A549 treated with ZK216348 at 1 μM for 4 hours (cell line): Measurements from ENCODE around the gene TMTC4. TPM values are rescaled to one million over a fixed set of nuclear protein-coding genes. Genes with fewer than 3 reads are reported as not detected.

Source experiments
- total RNA-seq: library from RNA; stranded (reverse); fragments of 200-300 nt; extraction: Qiagen RNA extraction; gene quantifications from 5 replicates; pipeline ENCODE4 v1.2.3, GENCODE V29; 2022; ENCODE audit warnings: low read depth

Gene TMTC4
- 9.1 to 13.5 TPM (median 11.1 TPM) in 5 replicates for total RNA-seq

GRCh38 chr13:100674572-100674871 lies at the start of gene TMTC4:
Gene TMTC4, minus strand, starts transcription at chr13:100674795. Its CDS starts 4,433 bp downstream, at chr13:100670362.

GRCh38 chr13:100588331-100589177 lies 86.0 kb downstream of the TMTC4 start, which contains the start of gene GGACT:
Gene GGACT, minus strand, starts transcription at chr13:100588789. Its CDS starts 56,198 bp downstream, at chr13:100532591.

Other genes starting within 250 kb of the TMTC4 start
- 2.2 to 5.6 TPM (median 4.5 TPM) in 5 replicates for gene GGACT, start 86.0 kb downstream of the TMTC4 start, total RNA-seq